Measurements from ENCODE around the gene KLK5.
"Not testable (repeated sequence)": the region's sequence is repeated elsewhere in the genome, so short reads cannot be mapped to it uniquely, and the experiment has no call there.

The KLK5 gene

DNA sequence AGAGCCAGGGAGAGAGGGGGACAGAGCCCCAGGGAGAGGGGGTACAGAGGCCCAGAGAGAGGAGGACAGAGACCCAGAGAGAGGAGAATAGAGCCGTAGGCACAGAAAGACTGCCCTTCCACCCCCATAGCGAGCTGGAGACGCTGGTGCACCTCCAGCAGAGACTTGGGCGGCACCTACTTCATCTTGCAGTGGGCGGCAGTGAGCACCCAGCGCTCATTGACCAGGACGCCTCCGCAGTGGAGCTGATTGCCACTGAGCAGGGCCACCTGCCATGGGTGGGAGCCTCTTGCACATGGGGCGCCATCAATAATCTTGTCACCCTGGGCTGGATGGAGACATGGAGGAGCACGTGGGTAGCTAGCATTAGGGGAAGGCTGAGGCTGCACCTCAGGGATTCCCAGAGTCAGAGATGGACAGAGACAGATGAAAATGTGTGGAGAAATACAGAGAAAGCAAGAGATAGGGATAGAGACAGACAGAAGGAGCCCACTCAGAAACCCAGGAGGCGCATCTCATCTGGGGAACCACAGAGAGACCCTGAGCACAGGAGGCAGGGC is 28.8 kb upstream of the KLK5 start:
- Histone ChIP-seq H3K4me3 (ENCODE audit: low read length) (no peak overlapping the region), H3K9me3 (ENCODE audit: control insufficient read depth, low read depth, low read length) (no peaks in the 10 kb centered on the region), H3K4me1 (ENCODE audit: control insufficient read depth, low read depth, low read length) (peaks cover 10% of the 10 kb centered on the region), H3K9ac (ENCODE audit: low read length) (no peak overlapping the region), H3K36me3 (ENCODE audit: control insufficient read depth, low read depth, low read length) (no peaks in the 10 kb centered on the region), H3K27me3 (ENCODE audit: control insufficient read depth, insufficient read depth, low read length) (peaks cover 3% of the 10 kb centered on the region), H3K27ac (ENCODE audit: low read length) (no peak overlapping the region)

DNA sequence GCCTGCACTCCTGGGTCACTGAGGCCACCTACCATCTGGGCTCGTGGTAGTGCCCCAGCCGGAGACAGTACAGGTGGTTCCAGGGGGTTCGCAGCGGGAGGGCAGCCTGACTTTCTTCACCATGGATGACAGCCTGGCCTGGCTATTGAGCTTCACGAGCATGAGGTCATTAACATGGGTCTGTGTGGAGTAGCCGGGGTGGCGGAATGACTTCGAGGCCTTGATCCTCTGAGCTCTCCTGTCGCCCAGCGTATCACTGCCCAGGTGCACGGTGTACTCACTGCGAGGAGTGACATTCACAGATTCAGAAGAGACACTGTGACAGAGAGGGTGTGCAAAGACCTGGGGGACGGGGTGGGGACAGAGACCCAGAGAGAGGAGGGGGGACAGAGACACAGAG is 27.4 kb upstream of the KLK5 start:
- Histone ChIP-seq H3K9me3 (ENCODE audit: control insufficient read depth, low read depth, low read length) (no peaks in the 10 kb centered on the region), H3K9ac (ENCODE audit: low read length) (no peak overlapping the region), H3K27ac (ENCODE audit: low read length) (no peak overlapping the region), H3K4me1 (ENCODE audit: control insufficient read depth, low read depth, low read length) (peaks cover 10% of the 10 kb centered on the region), H3K27me3 (ENCODE audit: control insufficient read depth, insufficient read depth, low read length) (peaks cover 3% of the 10 kb centered on the region), H3K36me3 (ENCODE audit: control insufficient read depth, low read depth, low read length) (no peaks in the 10 kb centered on the region), H3K4me3 (ENCODE audit: low read length) (no peak overlapping the region)

DNA sequence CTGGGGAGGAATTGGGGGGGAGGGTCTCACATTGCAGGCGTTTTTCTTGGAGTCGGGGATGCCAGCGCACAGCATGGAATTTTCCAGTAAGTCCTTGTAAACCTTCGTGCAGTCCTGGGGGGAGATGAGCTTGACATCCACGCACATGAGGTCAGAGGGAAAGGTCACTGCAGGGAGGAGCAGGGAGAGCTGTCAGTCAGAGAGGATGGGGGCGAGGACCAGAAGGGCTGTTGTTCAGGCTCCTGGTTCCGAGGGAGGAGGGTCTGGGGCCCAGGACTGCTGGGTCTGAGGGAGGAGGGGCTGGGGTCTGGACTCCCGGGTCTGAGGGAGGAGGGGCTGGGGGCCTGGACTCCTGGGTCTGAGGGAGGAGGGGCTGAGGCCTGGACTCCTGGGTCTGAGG is 26.9 kb upstream of the KLK5 start:
- Histone ChIP-seq H3K4me1 (ENCODE audit: control insufficient read depth, low read depth, low read length) (peaks cover 10% of the 10 kb centered on the region), H3K27me3 (ENCODE audit: control insufficient read depth, insufficient read depth, low read length) (peaks cover 3% of the 10 kb centered on the region), H3K27ac (ENCODE audit: low read length) (no peak overlapping the region), H3K9me3 (ENCODE audit: control insufficient read depth, low read depth, low read length) (no peaks in the 10 kb centered on the region), H3K4me3 (ENCODE audit: low read length) (no peak overlapping the region), H3K9ac (ENCODE audit: low read length) (no peak overlapping the region), H3K36me3 (ENCODE audit: control insufficient read depth, low read depth, low read length) (no peaks in the 10 kb centered on the region)

DNA sequence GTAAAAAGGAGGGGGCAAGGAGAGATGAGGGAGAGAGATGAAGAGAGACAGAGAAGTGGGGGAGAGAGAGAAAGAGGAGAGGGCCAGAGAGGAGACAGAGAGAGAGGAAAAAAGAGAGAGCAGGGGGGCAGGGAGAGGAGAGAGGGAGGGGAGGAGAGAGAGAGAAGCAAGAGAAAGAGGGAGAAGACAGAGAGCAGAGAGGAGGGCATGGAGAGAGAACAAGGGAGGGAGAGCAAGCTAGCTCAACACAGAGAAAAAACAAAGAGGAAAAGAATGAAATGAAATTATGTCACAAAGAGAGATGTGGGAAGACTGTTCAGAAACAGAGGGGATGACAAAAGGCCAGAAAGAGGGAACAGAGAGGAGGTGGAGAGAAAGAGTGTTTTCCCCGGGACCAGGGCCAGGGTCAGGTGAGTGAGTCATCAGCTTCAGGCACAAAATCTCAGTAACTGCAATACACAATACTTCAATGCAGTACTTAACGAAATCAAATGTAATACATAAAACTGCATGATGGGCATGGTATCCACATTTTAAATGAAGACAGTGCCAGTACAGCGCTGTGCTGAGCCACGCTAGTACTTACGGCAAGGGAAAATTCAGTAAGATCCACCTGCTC is 26.0 kb upstream of the KLK5 start:
- H3K27ac ChIP-seq (ENCODE audit: low read length) = no peak overlapping the region
- no peak overlapping the region for H3K9ac ChIP-seq (ENCODE audit: low read length)
- no peaks in the 10 kb centered on the region for H3K36me3 ChIP-seq (ENCODE audit: control insufficient read depth, low read depth, low read length)
- H3K4me3 ChIP-seq (ENCODE audit: low read length) = no peak overlapping the region
- H3K9me3 ChIP-seq (ENCODE audit: control insufficient read depth, low read depth, low read length) = no peaks in the 10 kb centered on the region
- peaks cover 3% of the 10 kb centered on the region for H3K27me3 ChIP-seq (ENCODE audit: control insufficient read depth, insufficient read depth, low read length)
- peaks cover 10% of the 10 kb centered on the region for H3K4me1 ChIP-seq (ENCODE audit: control insufficient read depth, low read depth, low read length)

DNA sequence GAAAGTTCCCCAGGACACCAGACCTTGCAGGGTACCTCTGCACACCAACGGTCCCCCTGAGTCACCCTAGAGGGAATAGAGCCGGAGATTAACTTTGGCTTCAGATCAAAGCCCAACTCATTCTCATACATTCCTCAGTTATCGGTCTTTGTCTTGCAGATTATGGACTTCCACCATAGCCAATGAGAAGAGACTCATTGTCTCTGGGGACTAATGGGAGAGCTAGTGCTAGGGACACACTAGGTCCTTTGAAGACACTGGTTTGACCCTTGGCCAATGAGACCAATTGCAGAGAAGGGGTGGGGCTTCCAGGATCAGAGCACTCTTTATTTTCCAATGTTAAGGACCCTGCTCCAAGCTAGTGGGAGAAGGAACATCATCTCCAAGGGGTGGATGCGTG is 24.8 kb upstream of the KLK5 start:
- Histone ChIP-seq H3K36me3 (ENCODE audit: control insufficient read depth, low read depth, low read length) (no peaks in the 10 kb centered on the region), H3K9ac (ENCODE audit: low read length) (no peak overlapping the region), H3K27ac (ENCODE audit: low read length) (no peak overlapping the region), H3K4me1 (ENCODE audit: control insufficient read depth, low read depth, low read length) (peaks cover 10% of the 10 kb centered on the region), H3K9me3 (ENCODE audit: control insufficient read depth, low read depth, low read length) (no peaks in the 10 kb centered on the region), H3K27me3 (ENCODE audit: control insufficient read depth, insufficient read depth, low read length) (peaks cover 3% of the 10 kb centered on the region), H3K4me3 (ENCODE audit: low read length) (no peak overlapping the region)

DNA sequence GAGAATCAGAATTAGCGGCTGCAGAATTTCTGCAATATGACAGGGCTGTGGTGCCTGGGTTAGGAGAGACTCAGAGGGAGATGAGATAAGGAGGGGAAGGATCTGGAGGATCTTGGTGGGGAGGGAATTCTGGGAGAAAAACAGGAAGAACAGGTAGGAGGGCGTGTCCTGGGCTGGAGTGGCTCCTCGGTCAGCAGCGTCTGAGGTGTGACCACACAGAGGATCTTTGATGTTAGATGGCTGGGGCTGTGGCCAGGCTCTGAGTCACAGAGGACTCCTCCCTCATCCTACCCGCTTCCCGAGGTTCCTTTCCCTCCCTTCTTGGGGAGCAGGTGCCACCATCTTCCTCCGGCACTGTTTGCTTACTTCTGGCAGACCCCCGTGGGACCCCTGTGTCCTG is 22.9 kb upstream of the KLK5 start:
- H3K27me3 ChIP-seq (ENCODE audit: control insufficient read depth, insufficient read depth, low read length) = peaks cover under 1% of the 10 kb centered on the region
- H3K36me3 ChIP-seq (ENCODE audit: control insufficient read depth, low read depth, low read length) = no peaks in the 10 kb centered on the region
- H3K4me1 ChIP-seq (ENCODE audit: control insufficient read depth, low read depth, low read length) = peaks cover 10% of the 10 kb centered on the region
- H3K9ac ChIP-seq (ENCODE audit: low read length) = no peak overlapping the region
- no peak overlapping the region for H3K27ac ChIP-seq (ENCODE audit: low read length)
- no peaks in the 10 kb centered on the region for H3K9me3 ChIP-seq (ENCODE audit: control insufficient read depth, low read depth, low read length)
- H3K4me3 ChIP-seq (ENCODE audit: low read length) = no peak overlapping the region

DNA sequence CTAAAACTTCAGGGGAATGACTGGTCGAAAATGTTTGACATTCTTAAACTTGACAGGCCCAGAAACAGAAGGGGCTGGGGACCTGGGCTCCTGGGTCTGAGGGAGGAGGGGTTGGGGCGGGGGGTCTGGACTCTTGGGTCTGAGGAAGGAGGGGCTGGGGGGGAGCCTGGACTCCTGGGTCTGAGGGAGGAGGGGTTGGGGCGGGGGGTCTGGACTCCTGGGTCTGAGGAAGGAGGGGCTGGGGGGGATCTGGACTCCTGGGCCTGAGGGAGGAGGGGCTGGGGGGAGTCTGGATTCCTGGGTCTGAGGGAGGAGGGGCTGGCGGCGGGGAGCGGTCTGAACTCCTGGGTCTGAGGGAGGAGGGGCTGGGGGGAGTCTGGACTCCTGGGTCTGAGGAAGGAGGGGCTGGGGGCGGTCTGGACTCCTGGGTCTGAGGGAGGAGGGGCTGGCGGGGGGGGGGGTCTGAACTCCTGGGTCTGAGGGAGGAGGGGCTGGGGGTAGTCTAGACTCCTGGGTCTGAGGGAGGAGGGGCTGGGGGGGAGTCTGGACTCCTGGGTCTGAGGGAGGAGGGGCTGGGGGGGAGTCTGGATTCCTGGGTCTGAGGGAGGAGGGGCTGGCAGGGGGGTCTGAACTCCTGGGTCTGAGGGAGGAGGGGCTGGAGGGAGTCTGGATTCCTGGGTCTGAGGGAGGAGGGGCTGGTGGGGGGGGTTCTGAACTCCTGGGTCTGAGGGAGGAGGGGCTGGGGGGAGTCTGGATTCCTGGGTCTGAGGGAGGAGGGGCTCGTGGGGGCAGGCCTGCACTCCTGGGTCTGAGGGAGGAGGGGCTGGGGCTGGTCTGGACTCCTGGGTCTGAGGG is 22.1 kb upstream of the KLK5 start:
- no peaks in the 10 kb centered on the region for H3K27me3 ChIP-seq (ENCODE audit: control insufficient read depth, insufficient read depth, low read length)
- H3K4me3 ChIP-seq (ENCODE audit: low read length) = no peak overlapping the region
- no peak overlapping the region for H3K9ac ChIP-seq (ENCODE audit: low read length)
- no peaks in the 10 kb centered on the region for H3K9me3 ChIP-seq (ENCODE audit: control insufficient read depth, low read depth, low read length)
- H3K27ac ChIP-seq (ENCODE audit: low read length) = no peak overlapping the region
- H3K4me1 ChIP-seq (ENCODE audit: control insufficient read depth, low read depth, low read length) = peaks cover 10% of the 10 kb centered on the region
- no peaks in the 10 kb centered on the region for H3K36me3 ChIP-seq (ENCODE audit: control insufficient read depth, low read depth, low read length)

DNA sequence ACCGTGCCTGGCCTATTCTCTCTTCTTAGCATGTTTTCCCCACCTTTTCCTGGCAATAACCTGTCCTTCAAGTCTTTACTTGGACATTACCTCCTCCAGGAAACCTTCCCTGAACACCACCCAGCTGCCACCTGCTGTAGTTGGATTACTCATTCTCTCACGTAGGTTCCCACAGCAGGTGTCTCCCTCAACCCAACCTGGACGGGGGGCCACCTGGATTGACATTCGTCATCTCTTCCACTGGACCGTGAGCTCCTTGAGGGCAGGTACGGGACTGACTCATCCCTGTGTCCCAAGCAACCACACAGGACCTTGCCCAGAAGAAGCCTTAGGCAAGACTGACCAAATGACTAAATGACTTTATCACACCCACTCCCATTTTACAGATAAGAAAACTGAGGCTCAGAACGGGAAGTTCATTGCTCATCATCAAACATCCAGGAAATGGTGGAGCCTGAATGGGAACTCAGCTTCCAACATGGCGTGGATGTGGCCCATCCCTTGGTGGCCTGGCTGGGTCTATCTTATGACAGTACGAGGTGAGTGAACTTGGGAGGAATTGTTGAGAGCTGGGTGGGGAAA is 20.0 kb upstream of the KLK5 start:
- no peaks in the 10 kb centered on the region for H3K36me3 ChIP-seq (ENCODE audit: control insufficient read depth, low read depth, low read length)
- no peak overlapping the region for H3K9ac ChIP-seq (ENCODE audit: low read length)
- no peaks in the 10 kb centered on the region for H3K27me3 ChIP-seq (ENCODE audit: control insufficient read depth, insufficient read depth, low read length)
- no peaks in the 10 kb centered on the region for H3K9me3 ChIP-seq (ENCODE audit: control insufficient read depth, low read depth, low read length)
- H3K4me3 ChIP-seq (ENCODE audit: low read length) = no peak overlapping the region
- H3K27ac ChIP-seq (ENCODE audit: low read length) = no peak overlapping the region
- H3K4me1 ChIP-seq (ENCODE audit: control insufficient read depth, low read depth, low read length) = peaks cover 3% of the 10 kb centered on the region

DNA sequence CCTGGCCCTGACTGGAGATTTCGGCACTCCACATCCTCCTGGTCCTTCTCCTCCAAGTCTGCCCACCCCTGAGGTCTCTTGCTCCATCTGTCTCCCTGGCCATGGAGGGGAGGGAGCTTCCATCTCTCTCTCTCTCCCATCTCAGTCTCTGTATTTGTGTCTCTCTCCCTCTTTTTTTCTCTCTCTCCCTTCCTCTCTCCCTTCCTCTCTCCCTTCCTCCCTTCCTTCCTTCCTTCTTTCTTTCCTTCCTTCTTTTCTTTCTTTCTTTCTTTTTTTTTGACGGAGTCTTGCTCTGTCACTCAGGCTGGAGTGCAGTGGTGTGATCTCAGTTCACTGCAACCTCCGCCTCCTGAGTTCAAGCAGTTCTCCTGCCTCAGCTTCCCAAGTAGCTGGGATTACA is 17.0 kb upstream of the KLK5 start:
- H3K4me3 ChIP-seq (ENCODE audit: low read length); H3K9me3 ChIP-seq (ENCODE audit: control insufficient read depth, low read depth, low read length); H3K36me3 ChIP-seq (ENCODE audit: control insufficient read depth, low read depth, low read length); H3K9ac ChIP-seq (ENCODE audit: low read length); H3K27ac ChIP-seq (ENCODE audit: low read length); H3K4me1 ChIP-seq (ENCODE audit: control insufficient read depth, low read depth, low read length); H3K27me3 ChIP-seq (ENCODE audit: control insufficient read depth, insufficient read depth, low read length): not testable (repeated sequence)

DNA sequence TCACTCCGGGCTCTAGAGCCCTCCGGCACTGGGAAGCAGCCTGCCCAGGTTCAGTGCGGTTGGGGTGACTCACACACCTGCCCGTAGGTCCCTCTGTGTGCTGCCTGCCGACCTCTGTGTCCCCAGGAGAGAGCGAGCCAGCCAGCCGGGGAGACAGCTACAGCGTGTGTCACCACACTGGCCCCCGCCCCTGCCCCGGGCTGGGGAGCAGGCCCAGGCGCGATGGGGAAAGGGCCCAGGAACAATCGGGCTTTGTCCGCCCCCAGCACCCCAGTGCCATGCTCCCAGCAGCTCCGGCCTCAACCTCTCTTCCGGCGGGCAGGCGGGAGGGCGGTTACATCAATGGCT is 16.5 kb upstream of the KLK5 start, which contains the start of gene KLK6:
Gene KLK6, minus strand, starts transcription at position 179 of the 348 bp plus-strand sequence. CDS start 1,487 bp downstream, outside the sequence.
- Histone ChIP-seq H3K4me1 (ENCODE audit: control insufficient read depth, low read depth, low read length) (no peaks in the 10 kb centered on the region), H3K9me3 (ENCODE audit: control insufficient read depth, low read depth, low read length) (no peaks in the 10 kb centered on the region), H3K27ac (ENCODE audit: low read length) (no peak within 1 kb of the TSS), H3K9ac (ENCODE audit: low read length) (no peak within 1 kb of the TSS), H3K27me3 (ENCODE audit: control insufficient read depth, insufficient read depth, low read length) (no peaks in the 10 kb centered on the region), H3K36me3 (ENCODE audit: control insufficient read depth, low read depth, low read length) (no peaks in the 10 kb centered on the region), H3K4me3 (ENCODE audit: low read length) (no peak within 1 kb of the TSS)

DNA sequence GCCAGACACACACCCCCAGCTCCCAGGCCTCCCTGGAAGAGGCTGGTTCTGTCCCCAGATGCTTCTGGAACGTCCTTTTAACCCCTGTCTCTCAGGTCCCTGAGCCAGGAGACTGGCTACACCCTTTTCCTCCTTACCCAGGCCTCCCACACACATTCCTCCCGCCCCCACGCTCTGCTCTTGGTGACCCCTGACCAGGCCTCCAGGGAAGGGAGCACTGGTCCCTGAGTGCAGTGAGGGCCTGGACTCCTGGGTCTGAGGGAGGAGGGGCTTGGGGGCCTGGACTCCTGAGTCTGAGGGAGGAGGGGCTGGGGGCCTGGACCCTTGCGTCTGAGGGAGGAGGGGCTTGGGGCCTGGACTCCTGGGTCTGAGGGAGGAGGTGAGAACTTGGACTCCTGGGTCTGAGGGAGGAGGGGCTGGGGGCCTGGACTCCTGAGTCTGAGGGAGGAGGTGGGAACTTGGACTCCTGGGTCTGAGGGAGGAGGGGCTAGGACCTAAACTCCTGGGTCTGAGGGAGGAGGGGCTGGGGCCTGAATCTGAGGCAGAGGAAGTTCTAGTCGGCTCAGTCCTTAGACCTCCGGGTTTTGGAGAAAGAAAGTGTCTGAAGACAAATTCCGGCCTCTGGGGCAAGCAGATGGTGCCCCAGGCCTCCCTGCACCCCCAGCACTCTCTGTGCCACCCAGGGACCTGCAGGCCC is 16.0 kb upstream of the KLK5 start:
- no peak overlapping the region for H3K4me3 ChIP-seq (ENCODE audit: low read length)

More for the DNA sequence above, 16.0 kb upstream of the KLK5 start:
- Histone ChIP-seq H3K4me1 (ENCODE audit: control insufficient read depth, low read depth, low read length) (no peaks in the 10 kb centered on the region), H3K9me3 (ENCODE audit: control insufficient read depth, low read depth, low read length) (no peaks in the 10 kb centered on the region), H3K36me3 (ENCODE audit: control insufficient read depth, low read depth, low read length) (no peaks in the 10 kb centered on the region), H3K27ac (ENCODE audit: low read length) (no peak overlapping the region), H3K9ac (ENCODE audit: low read length) (no peak overlapping the region), H3K27me3 (ENCODE audit: control insufficient read depth, insufficient read depth, low read length) (no peaks in the 10 kb centered on the region)

Measured in iPS-18a (cell line).